ENCODE measurements around the gene SCG5. TPM values are rescaled to one million over a fixed set of nuclear protein-coding genes. Genes with fewer than 3 reads are reported as not detected.
A peak's percentile ranks its signal among the peaks of the same experiment; 100 is the strongest.

The SCG5 gene
- polyA plus RNA-seq, 1 of the 3 experiments (the other 2 are of a cell fraction): 11.0 TPM

- TF ChIP-seq CHD2 (IDR thresholded peaks at IDR 0.05; ENCODE audit: low read length, partially characterized antibody) (no peak), CTCF (IDR thresholded peaks at IDR 0.05) (no peak), USF2 (IDR thresholded peaks at IDR 0.05; ENCODE audit: borderline replicate concordance, low read depth, low read length) (no peak), GABPA (IDR thresholded peaks at IDR 0.05; ENCODE audit: low read depth) (no peak), NFIC (IDR thresholded peaks at IDR 0.05; ENCODE audit: borderline replicate concordance) (no peak), RFX5 (IDR thresholded peaks at IDR 0.05; ENCODE audit: low read length) (no peak), MAX (IDR thresholded peaks at IDR 0.05; ENCODE audit: low read depth) (no peak), MEF2A (IDR thresholded peaks at IDR 0.05; ENCODE audit: borderline replicate concordance, low read depth) (no peak)
- Histone ChIP-seq H3K36me3 (replicated peaks in 1 of 2; ENCODE audit: control insufficient read depth in 1 of 2, insufficient read depth in 2 of 2, low read length in 1 of 2) (no peaks in the 10 kb centered on the region), H3K9me2 (no peaks in the 10 kb centered on the region), H3K79me2 (ENCODE audit: insufficient read depth) (no peaks in the 10 kb centered on the region), H3K4me1 (ENCODE audit: control insufficient read depth in 1 of 2, insufficient read depth in 2 of 2, low read depth in 1 of 2, low read length in 1 of 2) (peaks cover 7 to 12% of the 10 kb centered on the region in 2 experiments; a peak in 2 of 4 replicates), H3K9ac (no peak overlapping the region), H3K9me3 (no peaks in the 10 kb centered on the region), H3K27me3 (ENCODE audit: insufficient read depth) (no peaks in the 10 kb centered on the region), H2AFZ (ENCODE audit: low read depth) (no peak overlapping the region), H3F3A (replicated peaks; ENCODE audit: insufficient read depth) (peaks cover 16% of the 10 kb centered on the region), H3K4me2 (no peak overlapping the region), H3K27ac (ENCODE audit: low read depth in 2 of 2, low read length in 1 of 2) (peak overlapping the region in 1 of 2 experiments; percentile 1; a peak in 1 of 4 replicates), H4K20me1 (ENCODE audit: insufficient read depth) (no peaks in the 10 kb centered on the region), H3K4me3 (ENCODE audit: low read depth in 2 of 2, low read length in 1 of 2) (no peak overlapping the region)
- ChIA-PET CTCF (interaction anchor here (0.9 to 2.1 kb wide), 9 partner anchors 12 to 365 kb away, joined by 3 to 9 read pairs (median 6); no protein-coding TSS in a partner anchor), POLR2A (no interaction called here)
- WGBS (ENCODE audit: low lambda C conversion rate): 90% methylated on average over 9 of the region's 9 CpGs
- DNase-seq: no peak
These were observed 15.0 kb downstream of the SCG5 start for GRCh38 chr15:32656496-32656895.

GRCh38 chr15:32657198-32657883 is 15.8 kb downstream of the SCG5 start:
- Histone ChIP-seq H3K27me3 (ENCODE audit: insufficient read depth) (no peaks in the 10 kb centered on the region), H3K4me1 (ENCODE audit: control insufficient read depth in 1 of 2, insufficient read depth in 2 of 2, low read depth in 1 of 2, low read length in 1 of 2) (peaks cover 7 to 12% of the 10 kb centered on the region in 2 experiments; a peak in 3 of 4 replicates), H4K20me1 (ENCODE audit: insufficient read depth) (no peaks in the 10 kb centered on the region), H3K4me3 (ENCODE audit: low read depth in 2 of 2, low read length in 1 of 2) (no peak overlapping the region), H3K9me2 (no peaks in the 10 kb centered on the region), H3K27ac (ENCODE audit: low read depth in 2 of 2, low read length in 1 of 2) (peak overlapping the region in 1 of 2 experiments; percentile 76; a peak in 2 of 4 replicates), H2AFZ (ENCODE audit: low read depth) (no peak overlapping the region; the same call in 1 of the 2 replicates), H3K36me3 (replicated peaks in 1 of 2; ENCODE audit: control insufficient read depth in 1 of 2, insufficient read depth in 2 of 2, low read length in 1 of 2) (no peaks in the 10 kb centered on the region), H3F3A (replicated peaks; ENCODE audit: insufficient read depth) (peaks cover 16% of the 10 kb centered on the region), H3K4me2 (no peak overlapping the region; the same call in 1 of the 2 replicates), H3K9ac (no peak overlapping the region), H3K79me2 (ENCODE audit: insufficient read depth) (no peaks in the 10 kb centered on the region), H3K9me3 (no peaks in the 10 kb centered on the region)
- WGBS (ENCODE audit: low lambda C conversion rate): 83% methylated on average over 5 of the region's 5 CpGs
- ChIA-PET CTCF (interaction anchor here (0.6 to 16.6 kb wide), 7 partner anchors 7 to 340 kb away, joined by 3 to 295 read pairs (median 11); no protein-coding TSS in a partner anchor), POLR2A (no interaction called here)
- TF ChIP-seq GATA2 (CRISPR knock-in tag; IDR thresholded peaks at IDR 0.05) (no peak), RFX5 (IDR thresholded peaks at IDR 0.05; ENCODE audit: low read length) (no peak), GABPA (IDR thresholded peaks at IDR 0.05; ENCODE audit: low read depth) (no peak), SMC3 (IDR thresholded peaks at IDR 0.05; ENCODE audit: low read depth, low read length) (no peak), CTCF (IDR thresholded peaks at IDR 0.05) (peak; percentile 26), USF2 (IDR thresholded peaks at IDR 0.05; ENCODE audit: borderline replicate concordance, low read depth, low read length) (no peak), RAD21 (IDR thresholded peaks at IDR 0.05; ENCODE audit: low read length) (peak; percentile 8; the same call in 1 of the 2 replicates), RXRA (IDR thresholded peaks at IDR 0.05; ENCODE audit: borderline replicate concordance, low read depth) (no peak), ELF1 (IDR thresholded peaks at IDR 0.05) (no peak)
- no peak for DNase-seq

All from SK-N-SH (cell line).